Activated gamma-delta T cell treated with Interleukin-2 at 50 U/mL for 16 hours (primary cell): ENCODE data around the gene HAPLN2.
A peak's percentile ranks its signal among the peaks of the same experiment; 100 is the strongest.
"Not testable (repeated sequence)": the region's sequence is repeated elsewhere in the genome, so short reads cannot be mapped to it uniquely, and the experiment has no call there.

Source experiments
- DNase-seq: peaks from one replicate; pipeline ENCODE4 v3.0.0-alpha.2; 2020

HAPLN2 gene

DNA sequence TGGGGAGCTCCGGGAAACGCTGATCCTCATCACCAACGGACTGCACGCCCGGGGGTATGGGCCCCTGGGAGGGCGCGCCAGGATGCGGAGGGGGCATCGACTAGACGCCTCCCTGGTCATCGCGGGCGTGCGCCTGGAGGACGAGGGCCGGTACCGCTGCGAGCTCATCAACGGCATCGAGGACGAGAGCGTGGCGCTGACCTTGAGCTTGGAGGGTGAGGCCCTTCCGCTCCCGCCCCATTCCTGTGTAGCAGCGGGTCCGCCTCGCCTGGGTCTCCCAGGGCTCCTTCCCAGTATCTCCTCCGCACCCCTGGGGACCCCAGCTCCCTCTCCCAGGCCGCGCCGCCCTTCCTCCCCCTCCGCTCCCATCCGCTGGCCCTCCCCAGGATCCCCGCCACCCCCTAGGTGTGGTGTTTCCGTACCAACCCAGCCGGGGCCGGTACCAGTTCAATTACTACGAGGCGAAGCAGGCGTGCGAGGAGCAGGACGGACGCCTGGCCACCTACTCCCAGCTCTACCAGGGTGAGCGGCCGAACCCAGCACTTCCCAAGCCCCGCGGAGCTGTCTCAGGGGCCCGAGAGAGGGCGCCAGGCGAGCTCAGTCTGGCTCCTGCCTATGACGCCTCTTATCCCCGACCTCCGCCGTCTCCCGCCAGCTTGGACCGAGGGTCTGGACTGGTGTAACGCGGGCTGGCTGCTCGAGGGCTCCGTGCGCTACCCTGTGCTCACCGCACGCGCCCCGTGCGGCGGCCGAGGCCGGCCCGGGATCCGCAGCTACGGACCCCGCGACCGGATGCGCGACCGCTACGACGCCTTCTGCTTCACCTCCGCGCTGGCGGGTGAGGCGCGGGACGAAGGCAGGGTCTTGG is 5.0 kb downstream of the HAPLN2 start:
- peak; percentile 26 for DNase-seq

DNA sequence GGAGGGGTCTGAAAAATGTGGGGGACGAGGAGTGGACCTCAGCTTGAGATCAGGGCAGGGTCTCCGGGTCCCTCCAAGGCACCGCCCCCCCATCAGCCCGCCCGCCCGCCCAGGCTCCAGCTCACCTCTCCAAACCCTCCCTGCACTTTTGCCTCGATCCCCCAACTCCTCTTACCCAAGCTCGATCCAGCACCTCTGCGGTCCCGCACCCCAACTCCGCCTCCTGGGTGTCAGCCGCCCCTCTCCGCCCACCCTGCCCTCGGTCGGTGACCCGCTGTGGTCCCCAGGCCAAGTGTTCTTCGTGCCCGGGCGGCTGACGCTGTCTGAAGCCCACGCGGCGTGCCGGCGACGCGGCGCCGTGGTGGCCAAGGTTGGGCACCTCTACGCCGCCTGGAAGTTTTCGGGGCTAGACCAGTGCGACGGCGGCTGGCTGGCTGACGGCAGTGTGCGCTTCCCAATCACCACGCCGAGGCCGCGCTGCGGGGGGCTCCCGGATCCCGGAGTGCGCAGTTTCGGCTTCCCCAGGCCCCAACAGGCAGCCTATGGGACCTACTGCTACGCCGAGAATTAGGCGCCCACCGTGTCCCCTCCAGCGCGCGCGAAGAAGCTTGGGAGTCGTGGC is 5.7 kb downstream of the HAPLN2 start:
- no peak for DNase-seq

DNA sequence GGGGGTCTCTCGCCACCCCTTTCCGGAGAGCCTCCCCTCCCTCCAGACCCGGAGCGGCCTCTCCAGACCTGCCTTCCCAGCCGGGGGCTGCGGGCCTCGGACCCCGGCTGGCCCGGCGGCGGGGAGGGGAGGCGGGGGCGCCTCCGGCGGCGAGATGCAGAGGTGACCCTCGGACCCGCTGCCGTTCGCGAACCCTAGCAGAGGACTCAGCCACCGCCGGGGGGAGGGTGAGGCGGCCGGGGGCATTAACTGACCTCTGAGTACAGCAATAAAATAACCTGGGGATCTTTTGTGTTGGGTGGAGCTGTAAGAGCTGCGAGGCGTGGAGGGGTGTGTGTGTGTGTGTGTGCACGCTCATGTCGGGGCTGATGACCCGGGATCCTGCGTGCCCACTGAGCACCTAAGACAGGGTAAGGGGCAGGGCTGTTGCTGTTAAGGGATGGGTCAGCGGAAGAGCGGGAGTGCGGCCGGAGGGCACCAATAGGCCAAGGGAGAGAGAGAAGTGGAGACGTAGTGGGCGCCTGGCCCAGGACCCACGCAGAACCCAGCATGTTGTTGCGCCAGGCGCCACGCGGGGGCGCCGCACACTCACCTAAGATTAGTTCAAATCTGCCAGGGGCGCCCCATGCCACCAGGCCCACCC is 6.3 kb downstream of the HAPLN2 start:
- peak; percentile 70 for DNase-seq

DNA sequence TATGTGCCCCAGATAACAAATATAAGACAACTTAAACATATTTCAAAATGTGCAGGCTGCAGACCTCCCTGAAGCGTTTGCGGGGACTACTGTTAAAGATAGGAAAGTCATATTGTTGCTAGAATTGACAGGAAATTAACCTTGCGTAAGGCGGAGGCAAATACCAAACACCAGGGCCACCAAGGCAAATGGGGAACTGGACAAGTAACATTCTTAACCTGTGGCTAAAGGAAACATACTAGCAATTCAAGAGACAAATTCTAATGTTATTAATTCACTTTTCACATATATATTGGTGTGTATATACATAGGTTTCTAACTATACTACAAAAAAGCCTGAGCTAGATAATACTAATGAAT is 6.8 kb downstream of the HAPLN2 start:
- DNase-seq, result no peak

DNA sequence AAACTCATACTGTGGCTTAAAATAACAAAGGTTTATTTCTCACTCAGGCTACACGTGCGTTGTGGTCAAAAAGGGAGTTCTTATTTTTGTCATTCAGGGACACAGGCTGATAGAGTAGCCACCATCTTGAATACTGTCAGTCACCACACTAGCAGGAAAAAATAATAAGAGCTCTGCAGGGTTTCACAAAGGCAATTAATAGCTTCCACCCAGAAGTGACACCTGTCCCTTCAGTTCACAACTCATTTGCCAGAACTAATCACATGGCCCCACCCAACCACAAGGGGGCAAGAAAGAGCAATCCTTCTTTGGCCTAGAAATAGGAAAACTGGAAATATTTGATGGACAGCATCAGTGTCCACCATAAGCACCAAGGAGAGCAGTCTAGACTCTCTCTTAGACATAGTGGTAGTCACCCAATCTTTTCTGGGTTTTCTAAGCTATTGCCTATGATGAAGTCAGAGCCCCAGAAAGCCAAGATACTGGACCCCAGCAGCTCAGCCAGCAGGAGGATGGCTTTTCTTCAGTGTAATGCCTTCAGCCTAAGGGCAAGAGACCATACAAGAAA is 8.2 kb downstream of the HAPLN2 start:
- DNase-seq, result no peak

DNA sequence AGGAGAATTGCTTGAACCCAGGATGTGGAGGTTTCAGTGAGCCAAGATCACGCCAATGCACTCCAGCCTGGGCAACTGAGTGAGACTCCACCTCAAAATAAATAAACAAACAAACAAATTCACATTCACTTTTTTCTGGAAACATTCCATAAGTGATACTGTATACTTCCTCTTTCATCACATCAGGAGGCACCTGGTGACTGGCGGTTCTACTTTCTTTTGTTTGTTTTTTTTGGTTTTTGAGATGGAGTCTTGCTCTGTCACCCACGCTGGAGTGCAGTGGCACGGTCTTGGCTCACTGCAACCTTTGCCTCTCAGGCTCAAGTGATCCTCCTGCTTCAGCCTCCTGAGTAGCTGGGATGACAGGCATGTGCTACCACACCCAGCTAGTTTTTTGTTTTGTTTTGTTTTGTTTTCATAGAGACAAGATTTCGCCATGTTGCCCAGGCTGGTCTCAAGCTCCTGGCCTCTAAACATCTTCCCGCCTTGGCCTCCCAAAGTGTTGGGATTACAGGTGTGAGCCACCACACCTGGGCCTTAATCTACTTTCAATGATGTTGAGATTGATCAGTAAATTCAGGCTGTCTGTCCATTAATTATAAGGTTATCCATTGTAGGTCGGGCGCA is 10.7 kb downstream of the HAPLN2 start:
- DNase-seq, result no peak

DNA sequence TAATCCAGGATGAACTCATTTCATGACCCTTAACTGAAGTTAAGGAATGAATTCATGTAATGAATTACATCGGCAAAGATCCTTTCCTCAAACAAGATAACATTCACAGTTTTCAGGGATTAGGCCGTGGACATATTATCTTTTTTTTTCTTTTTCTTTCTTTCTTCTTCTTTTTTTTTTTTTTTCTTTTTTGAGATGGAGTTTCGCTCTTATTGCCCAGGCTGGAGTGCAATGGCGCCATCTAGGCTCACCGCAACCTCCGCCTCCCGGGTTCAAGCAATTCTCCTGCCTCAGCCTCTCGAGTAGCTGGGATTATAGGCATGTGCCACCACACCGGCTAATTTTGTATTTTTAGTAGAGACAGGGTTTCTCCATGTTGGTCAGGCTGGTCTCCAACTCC is 11.9 kb downstream of the HAPLN2 start:
- not testable (repeated sequence) for DNase-seq

DNA sequence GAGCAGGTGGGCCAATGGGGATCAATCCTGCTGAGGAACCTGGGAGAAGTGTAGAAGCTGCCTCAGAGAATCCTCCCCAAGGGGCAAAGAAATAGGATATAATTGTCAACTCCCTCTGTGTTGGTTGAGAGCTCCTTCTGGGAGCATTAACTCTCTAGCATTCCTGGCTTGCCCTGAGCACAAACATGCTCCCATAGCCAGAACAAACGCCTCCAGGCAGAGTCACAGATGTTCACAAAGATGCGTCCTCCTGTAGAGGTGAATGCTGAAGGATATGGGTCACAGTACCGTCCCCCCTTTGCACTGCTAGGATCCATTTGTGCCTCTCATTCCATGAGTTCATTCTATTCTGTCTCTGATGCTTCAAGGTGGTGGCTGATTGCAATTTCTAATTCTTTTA is 13.1 kb downstream of the HAPLN2 start:
- DNase-seq, result no peak

DNA sequence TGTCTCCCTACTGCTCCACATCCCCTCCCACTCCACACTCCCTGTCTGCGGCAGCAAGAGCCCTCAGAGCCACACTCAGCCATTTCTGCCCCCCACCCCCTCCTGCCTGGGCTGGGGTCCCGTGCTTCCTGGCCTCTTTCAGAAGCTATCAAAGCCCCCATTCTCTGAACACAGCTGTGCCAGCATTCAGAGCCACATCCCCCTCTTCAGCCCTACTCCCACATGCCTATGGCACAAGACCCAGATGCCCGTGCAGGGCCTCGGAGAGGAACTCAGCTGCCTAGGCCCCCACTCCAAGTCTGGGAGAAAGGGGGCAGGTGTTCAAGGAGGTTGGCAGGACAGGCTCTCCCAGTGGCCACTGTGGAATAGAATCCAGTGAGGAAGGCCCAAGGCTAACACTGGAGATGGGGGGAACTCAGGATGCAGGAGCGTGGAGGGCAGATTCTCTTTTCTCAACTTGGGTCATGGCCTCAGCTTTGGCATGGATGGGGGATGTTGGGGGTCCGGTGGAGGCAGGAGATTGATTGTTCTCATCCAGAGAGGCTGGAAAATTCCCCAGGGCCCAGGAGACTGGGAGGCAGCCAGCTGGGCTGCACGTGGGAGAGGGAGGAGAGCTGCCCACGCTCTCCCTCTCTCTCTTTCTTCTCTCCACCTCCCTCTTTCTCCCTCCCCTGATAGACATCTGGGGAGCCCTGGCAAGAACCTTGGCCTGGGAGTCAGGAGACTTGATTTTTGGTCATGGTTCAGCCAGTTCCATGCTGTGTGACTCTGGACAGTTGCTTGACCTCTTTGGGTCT is 19.2 kb downstream of the HAPLN2 start:
- DNase-seq, result no peak

DNA sequence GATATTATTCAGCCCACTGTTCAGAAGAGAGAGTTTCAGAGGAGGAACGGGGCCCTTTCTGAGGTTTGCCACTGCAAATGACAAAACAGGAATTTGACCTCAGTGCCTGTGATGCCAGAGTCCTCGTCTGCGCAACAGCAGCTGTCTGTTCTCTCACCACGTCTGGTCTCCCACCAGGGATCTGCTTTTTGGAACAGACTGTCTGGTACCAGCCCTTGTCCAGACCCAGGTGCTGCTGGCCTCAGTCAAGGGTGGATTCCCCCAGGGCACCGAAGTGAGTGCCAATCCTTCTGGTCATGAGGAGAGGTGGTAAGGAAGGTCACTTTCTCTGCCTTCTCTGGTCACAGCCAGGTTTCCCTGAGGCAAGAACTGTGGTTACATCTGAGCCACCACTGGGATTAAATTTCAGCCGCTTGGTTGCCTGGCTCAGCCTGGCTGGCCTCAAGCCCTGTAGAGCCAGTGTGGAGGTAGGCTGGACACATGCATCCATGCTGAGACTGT is 20.4 kb downstream of the HAPLN2 start:
- DNase-seq, result no peak

DNA sequence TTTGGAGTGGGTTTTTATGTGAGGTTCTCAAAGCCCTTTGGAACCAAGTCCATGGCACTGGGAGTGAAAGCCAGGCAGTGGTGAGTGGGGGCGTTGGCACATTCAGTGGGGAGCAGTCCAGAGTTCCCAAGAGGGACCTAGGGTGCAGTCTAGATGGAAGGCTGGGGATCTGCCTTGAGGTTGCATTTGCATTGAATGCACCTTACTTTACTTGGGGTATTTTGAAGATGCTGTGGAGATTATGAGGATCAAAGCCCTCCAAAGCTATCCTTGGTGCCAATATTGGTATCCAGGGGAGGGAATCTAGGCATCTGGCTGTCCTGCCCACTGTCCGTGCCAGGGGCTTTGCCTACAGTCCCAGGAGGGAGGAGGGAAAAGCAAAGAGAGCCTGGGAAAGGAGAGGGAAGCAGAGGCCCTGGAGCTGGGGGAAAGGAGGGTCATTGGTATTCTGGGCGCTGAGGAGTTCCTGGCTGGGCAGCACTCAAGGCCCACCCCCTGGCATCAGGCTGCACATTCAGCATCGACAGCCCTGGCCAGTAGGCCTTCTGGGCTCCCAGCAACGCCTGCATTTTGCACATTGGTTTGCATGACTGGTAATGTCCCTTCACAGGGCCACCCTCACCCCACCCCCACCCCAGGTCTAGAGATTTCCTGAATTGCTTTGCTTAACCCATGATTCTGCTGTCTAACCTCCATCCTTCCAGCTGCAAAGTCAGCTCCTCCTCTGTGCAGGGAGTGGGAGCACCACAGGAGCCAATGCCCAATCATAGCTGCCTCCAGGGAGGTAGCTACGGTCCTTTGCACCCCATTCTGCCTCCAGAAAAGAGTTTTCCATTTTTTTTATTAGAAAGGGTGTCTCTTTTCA is 21.9 kb downstream of the HAPLN2 start:
- no peak for DNase-seq

DNA sequence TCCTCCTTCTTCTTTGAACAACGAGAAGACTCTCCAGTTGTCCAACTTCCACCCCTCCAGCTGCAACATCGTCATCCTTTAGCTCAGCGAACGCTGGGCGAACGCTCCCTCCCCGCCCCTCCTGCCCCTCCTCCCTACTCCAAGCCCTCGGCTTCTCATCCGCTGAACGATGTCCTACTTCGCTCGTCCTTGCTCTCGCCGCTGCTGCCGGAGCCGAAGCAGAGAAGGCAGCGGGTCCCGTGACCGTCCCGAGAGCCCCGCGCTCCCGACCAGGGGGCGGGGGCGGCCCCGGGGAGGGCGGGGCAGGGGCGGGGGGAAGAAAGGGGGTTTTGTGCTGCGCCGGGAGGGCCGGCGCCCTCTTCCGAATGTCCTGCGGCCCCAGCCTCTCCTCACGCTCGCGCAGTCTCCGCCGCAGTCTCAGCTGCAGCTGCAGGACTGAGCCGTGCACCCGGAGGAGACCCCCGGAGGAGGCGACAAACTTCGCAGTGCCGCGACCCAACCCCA is 22.6 kb downstream of the HAPLN2 start, which contains the start of gene BCAN:
TSS of gene BCAN (plus strand) at position 357 of the 504 bp plus-strand sequence. CDS start 3,938 bp downstream, outside the sequence.
- DNase-seq, result no peak

DNA sequence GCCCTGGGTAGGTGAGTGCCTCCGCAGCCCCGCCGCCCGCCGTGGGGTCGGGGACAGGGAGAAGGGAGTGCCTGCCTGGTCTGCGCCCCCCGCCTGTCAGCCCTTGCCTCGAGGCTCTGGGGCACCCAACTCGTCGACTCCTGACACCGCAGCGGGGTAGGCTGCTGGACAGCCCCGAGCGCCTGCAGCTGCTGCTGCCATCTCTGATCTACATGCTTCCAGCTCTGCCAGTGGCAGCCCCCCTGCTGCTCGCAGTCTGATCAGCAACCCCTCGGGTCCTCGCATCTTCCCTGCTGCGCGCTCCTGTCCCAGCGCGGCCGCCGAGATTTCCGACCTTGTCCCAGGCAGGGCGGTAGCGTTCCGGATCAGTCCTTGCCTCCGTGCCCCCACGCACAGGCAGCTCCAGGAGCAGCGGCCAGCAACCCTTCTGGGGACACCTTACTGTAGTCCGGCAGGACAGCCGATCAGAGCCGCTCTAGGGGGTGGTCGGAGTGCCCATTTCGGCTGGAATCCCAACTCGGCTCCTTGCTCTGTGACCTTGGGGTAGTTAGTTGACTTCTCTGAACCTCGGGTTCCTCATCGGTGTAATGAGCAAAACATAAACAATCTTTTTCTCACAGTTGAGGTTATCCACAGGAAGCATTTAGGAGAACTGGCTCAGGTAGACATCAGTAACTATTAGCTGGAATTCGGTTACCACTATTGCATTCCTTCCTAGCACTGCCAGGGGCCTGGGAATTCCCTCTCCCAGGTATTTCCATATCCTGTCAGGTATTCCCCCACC is 23.2 kb downstream of the HAPLN2 start:
- DNase-seq, result no peak

DNA sequence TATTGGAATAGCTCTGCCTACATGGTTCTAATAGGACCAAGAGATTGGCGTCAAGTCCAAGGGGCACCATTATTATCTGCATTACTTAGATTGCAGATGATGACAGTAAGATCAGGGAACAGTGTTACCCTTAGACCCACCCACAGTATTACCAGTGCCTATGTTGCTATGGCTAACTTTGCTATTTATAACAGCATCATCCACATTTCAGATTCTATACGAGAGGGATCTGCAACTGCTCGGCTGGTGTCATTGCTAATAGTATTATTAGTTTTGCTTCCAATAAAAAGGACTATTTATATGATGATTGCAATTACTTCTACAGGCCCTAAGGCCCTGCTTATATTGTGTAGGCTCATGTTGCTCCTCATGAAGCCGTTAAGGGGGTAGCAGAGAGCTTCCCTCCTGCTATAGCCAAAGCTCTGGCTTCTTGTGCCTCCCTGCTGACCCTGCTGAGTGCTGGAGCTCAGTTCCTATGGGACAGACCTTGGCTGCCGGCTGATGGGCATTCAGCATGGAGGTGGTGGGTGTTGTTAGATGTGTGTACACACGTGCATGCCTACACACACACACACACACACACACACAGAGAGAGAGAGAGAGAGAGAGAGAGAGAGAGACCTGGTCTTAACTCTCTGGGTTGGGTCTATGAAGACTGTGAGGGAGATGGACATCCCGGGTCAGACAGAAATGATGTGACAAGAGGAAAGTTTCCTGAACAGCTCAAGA is 24.0 kb downstream of the HAPLN2 start:
- no peak for DNase-seq

DNA sequence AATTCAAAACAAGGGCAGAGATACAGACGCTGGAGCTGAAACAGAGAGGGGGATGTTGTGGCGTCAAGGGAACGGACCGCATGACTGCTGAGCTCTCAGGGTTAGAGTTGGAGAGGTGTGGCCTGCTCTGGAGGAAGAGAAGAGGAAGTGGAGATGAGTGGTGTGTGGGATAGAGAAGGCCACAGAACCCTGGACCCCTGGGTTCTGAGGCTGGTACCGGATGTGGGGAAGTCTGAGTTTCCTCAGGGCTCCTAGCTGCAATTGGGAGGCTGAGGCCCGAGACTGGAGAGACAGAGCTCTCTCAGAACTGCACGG is 24.5 kb downstream of the HAPLN2 start:
- no peak for DNase-seq

DNA sequence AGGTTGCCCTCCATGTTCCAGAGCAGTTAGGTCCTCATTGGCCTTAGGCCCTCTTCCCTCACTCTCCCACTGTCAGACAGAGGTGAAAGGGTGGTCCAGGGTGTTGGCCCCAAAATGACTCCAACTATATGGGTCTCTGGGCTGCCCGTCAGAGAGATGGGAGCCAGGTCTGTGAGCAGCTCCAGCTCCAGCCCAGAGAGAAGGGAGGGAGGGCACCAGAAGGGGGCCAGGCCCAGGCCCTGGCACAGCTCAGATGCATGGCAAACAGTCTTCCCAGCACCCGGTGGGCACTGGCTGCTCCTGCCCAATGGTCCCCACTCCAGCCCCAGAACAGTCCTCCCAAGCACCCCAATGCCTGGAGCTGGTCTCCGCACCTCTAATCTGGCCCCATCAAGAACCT is 24.9 kb downstream of the HAPLN2 start:
- DNase-seq, result no peak

DNA sequence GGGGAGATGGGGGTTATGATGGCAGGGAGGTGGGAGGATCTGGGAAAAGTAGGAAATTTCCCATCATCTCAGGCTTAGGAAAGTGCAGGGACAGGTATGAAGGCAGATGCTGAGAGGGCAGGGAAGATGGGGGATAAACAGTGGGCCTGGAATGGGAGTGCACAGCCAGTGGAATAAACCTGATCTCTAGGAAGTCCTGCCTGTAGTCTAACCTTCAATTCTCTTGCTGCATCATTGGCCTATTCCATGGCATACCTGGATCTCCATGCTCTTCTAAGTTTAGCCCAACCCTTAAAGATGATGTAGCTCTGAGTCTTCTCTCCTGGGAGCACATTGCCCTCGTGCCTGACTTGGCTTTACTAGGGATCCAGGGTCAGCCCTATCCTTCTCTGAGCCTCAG is 25.4 kb downstream of the HAPLN2 start:
- no peak for DNase-seq

DNA sequence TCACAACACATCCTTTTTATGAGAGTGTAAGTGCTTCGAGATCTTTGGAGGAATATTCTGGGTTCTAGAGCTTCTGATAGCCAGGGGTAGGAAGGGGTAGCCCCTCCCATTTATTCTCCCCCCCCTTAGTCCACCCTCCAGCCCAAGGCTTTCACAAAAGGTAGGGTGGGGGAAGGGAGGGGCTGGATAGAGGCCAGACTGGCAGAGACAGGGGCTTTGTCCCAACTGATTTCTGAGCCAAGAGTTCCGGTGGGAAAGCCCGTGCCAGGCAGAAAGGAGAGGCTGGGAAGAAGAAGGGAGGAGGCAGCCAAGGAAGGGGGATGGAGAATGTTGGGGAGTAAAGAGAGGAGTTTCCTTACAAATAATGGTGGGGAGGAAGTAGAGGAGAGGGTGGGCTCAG is 25.8 kb downstream of the HAPLN2 start:
- DNase-seq, result no peak

DNA sequence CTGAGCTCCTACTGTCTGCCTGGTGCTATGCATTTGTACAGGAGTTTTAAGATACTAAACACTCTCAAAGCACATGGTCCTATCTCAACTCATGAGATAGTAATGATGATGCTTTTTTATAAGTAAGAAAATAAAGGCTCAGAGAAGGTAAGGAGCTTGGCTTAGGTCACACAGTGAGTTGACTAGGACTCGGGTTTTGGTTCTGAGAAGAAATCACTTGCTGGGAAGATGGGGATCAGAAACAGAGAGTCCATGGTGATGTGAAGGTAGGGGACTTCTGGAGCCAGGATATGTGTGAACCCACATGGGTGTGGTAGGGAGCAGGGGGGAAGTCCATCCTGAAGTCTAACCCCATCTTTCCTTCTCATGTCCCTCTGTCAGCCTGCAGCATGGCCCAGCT is 26.5 kb downstream of the HAPLN2 start:
- DNase-seq, result no peak
